D721Med (cell line): ENCODE measurements around the gene AKAP8.
"Not testable (repeated sequence)": the region's sequence is repeated elsewhere in the genome, so short reads cannot be mapped to it uniquely, and the experiment has no call there.

Source experiments
- DNase-seq: peaks from one replicate; pipeline ENCODE4 v3.0.0; 2011; ENCODE audit warnings: low spot score; ENCODE audit not compliant: insufficient read length
- FAIRE-seq: peaks from 2 replicates; lab custom pipeline; 2011; peaks lifted over from hg19 to GRCh38; lab: Jason Lieb, UNC
- TF ChIP-seq, protein P1 (sequence below): IDR thresholded peaks from 2 replicates; pipeline ENCODE4 v1.5.1; 2012; ENCODE audit warnings: mild to moderate bottlenecking, control low read depth; ENCODE audit not compliant: insufficient read depth; ENCODE audit errors: missing control alignments

The AKAP8 gene

DNA sequence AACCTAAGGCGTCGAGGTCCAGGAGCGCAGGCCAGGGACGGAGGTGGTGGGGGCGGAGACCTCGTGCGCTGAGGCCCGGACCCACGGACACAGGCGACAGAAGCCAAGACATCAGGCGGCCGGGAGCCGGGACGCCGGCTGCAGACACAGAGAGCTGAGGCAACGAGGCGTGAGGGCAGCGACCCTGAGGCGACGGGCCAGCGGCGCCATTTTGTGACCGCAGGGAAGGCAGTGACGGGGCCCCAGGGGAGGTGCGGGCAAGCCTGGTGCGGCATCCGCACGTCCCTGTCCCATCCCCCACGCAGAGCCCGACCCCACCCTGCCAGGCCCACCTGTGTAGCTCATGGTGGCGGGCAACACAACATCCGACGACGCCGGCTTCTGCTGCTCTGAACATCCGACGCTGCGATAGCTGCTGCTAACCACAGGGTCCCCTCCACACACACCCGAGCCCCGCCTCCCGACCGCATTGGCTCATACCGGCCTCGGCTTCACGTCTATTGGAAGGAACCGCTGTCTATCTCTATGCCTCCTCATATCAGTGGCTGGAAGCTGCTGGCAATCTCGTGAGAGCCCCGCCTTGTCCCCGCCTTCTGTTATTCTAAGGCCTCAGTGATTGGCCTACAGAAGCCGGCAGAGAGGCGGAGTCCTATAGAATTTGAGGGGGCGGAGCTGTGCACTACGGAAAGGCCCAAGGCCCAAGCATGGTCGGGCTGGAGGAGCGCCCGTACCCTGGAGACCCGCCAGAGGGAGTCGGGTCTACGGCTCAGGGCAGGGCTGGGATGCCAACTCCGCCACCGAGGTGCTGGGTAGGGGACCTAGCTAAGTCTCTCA lies 39.2 kb upstream of the AKAP8 start, which contains the start of gene AKAP8L:
Gene AKAP8L (minus strand): TSS at position 410 of the 834 bp plus-strand sequence. CDS start 65 bp downstream, at position 345.
- peak; percentile 95 for DNase-seq
- TF ChIP-seq, protein P1, sequence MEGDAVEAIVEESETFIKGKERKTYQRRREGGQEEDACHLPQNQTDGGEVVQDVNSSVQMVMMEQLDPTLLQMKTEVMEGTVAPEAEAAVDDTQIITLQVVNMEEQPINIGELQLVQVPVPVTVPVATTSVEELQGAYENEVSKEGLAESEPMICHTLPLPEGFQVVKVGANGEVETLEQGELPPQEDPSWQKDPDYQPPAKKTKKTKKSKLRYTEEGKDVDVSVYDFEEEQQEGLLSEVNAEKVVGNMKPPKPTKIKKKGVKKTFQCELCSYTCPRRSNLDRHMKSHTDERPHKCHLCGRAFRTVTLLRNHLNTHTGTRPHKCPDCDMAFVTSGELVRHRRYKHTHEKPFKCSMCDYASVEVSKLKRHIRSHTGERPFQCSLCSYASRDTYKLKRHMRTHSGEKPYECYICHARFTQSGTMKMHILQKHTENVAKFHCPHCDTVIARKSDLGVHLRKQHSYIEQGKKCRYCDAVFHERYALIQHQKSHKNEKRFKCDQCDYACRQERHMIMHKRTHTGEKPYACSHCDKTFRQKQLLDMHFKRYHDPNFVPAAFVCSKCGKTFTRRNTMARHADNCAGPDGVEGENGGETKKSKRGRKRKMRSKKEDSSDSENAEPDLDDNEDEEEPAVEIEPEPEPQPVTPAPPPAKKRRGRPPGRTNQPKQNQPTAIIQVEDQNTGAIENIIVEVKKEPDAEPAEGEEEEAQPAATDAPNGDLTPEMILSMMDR = peak; percentile 47
- no peak for FAIRE-seq

DNA sequence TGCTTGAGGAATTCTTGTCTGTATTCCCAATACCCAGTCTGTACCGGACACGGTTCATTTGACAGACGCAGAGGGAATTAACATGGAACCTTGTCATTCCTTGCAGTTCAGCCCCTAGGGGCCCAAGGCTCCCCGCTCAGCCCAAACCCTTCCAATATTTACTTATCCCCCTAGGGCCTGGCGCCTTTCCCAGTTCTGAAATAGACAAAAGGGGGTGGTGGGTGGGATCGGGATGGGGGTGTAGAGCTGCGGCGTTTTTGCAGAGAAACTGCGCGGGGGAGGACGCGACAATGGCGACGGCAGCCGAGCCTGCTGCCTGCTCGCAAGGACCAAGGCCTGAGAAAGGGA lies 38.6 kb upstream of the AKAP8 start:
- FAIRE-seq (no peak), DNase-seq (no peak)

DNA sequence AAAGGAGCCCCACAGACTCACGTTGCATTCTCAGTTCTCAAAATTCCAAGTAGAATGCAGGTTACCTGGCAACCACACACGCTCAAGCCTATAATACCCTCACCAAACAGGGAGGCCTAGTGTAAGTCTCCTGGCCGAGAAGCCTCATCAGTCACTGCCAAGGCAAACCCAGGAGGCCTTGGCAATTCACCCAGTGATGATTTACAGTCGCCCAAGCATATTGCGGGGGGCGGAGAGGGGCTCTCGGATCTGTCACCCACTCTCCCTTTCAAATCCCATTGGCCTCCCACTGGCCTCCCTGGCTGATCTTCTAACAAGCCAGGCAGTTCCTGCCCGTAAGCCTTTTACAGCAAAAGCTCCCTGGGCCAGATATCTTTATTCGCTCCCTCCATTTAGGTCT lies 38.1 kb upstream of the AKAP8 start:
- TF ChIP-seq, protein P1 = no peak
- no peak for DNase-seq

More for the DNA sequence above, 38.6 kb upstream of the AKAP8 start:
- TF ChIP-seq, protein P1 = no peak

DNA sequence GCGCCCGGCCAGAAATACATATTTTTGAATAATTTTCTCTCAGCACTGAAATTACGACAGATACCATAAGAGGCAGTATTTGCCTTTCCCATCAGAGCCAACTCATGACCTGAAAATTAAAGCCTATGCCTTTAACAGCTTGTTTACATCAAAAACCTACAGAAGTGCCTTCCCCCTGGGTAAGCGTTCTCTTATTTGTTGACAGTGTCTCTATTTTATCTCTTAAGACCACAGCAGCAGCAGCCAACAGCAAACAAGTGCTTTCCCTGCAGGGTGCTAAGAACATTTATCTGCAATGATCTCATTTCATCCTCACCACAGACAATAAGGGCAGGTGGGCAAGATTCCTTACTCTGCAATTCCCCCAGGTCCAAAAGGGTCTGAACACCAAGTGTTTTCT lies 33.2 kb upstream of the AKAP8 start:
- TF ChIP-seq, protein P1 = no peak
- FAIRE-seq (no peak), DNase-seq (no peak)

More for the DNA sequence above, 38.1 kb upstream of the AKAP8 start:
- no peak for FAIRE-seq

DNA sequence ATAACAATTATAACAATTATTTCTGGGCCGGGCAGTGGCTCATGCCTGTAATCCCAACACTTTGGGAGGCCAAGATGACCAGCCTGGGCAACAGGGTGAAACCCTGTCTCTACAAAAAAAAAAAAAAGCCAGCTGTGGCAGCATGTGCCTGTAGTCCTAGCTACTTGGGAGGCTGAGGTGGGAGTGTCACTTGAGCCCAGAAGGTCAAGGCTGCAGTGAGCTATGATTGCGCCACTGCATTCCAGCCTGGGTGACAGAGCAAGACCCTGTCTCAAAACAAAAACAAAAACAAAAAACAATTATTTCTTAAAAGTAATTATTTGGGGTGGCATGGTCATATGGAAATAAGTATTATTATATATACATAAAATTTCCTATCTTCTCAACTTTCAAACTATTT lies 31.8 kb upstream of the AKAP8 start:
- DNase-seq, FAIRE-seq: not testable (repeated sequence)

DNA sequence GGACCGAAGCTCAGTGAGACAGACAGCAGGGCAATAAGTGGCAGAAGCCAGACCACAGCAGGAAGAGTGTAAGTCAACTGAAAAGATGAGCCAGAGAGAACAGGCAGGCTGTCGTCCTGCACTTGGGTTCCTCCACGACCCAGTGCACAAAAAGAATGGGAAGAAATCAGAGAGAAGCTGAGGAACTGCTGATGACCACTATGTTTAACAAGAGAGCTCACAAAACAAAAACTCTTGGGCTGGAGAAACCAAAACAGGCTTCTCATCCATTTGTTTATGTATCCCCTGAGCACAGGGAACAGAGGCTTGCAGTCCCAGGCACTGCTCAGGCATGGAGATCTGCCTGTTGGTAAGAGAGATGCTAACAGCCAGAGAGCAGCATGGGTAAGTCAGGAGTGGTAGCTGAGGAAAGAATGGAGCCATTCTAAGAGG lies 25.2 kb upstream of the AKAP8 start:
- TF ChIP-seq, protein P1 = no peak
- no peak for FAIRE-seq
- no peak for DNase-seq

DNA sequence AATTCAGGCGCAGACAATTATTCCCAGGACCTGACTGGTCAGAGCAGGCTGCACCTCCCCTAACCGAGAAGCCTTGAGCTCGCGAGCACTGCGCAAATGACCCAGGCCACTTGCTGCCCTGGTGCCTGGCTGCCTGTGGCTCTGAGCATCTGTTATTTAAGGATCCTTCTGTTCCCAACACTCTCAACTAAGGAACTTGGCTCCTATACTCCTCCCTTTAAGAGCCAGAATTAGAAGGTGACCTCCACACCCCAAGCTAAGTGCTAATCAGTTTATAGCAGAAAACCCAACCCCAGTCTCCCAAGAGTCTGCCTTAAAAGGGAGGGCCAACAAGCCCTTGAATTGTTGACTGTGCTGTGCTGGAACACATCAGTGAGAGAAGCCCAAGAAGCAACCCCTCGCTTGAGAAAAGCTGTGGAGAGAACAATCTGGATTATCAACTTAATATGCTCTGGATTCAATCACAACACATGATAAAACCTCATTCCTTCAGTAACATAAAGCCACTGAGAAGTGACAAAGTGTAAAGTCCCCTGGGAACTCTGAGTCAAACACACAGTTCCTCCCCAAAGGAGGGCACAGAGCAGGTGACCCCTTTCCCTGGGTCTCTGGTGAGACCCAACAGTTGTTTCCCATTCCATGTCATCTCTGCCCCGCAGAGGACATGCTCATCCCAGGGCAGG lies 24.7 kb upstream of the AKAP8 start:
- TF ChIP-seq, protein P1 = no peak
- DNase-seq (no peak), FAIRE-seq (no peak)
